Globus pallidus (tissue), 1 donor: ENCODE results near the gene PLEKHA6.
A peak's percentile ranks its signal among the peaks of the same experiment; 100 is the strongest.
"Not testable (repeated sequence)": the region's sequence is repeated elsewhere in the genome, so short reads cannot be mapped to it uniquely, and the experiment has no call there.

ENCODE experiments used
- DNase-seq: peaks from one replicate; pipeline ENCODE4 v3.0.0-alpha.2; 2015; ENCODE audit warnings: low spot score

PLEKHA6 gene

GRCh38 chr1:204338360-204338759, 21.4 kb downstream of the PLEKHA6 start:
- DNase-seq: no peak

DNA sequence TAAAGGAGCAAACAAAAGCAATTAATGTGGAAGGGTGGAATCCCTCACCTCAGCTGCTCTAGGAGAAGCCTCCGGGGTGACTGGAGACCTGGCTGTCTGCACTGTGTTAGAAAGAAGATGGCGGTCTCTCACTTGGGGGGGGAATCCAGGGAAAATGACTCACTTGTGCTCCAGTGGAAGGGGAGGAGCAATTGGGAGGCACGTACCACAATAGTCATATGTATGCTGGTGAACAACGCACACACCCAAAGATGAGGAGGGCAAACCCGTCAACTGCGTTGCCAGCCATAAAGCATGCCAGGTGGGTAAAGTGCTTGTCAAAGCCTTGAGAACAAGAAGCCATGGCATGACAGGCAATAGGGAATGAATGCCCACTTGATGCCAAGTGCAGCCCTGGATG, 22.1 kb downstream of the PLEKHA6 start:
- no peak for DNase-seq

- DNase-seq: no peak
Measured at GRCh38 chr1:204337036-204337429, 22.7 kb downstream of the PLEKHA6 start.

- no peak for DNase-seq
Measured at GRCh38 chr1:204336421-204337035, 23.2 kb downstream of the PLEKHA6 start.

DNA sequence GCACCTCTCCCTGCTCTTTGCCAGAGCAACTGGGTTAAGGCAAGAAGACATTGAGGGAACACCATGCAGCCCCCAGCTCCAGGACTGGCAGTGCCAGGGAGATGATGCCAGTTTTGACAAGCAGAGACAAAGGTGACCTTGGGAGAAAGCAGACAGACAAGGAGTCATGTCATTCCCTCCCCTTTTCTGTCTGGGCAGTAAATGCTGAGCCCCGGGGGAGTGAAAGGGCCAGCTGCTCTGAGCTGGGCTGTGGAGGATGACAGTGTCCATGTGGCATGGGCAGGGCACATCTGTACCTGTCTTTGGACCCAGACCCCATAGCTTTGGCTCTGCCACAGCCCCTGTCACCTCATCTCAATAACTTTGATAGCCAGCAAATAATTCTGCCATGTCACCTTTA, 24.2 kb downstream of the PLEKHA6 start:
- no peak for DNase-seq

DNA sequence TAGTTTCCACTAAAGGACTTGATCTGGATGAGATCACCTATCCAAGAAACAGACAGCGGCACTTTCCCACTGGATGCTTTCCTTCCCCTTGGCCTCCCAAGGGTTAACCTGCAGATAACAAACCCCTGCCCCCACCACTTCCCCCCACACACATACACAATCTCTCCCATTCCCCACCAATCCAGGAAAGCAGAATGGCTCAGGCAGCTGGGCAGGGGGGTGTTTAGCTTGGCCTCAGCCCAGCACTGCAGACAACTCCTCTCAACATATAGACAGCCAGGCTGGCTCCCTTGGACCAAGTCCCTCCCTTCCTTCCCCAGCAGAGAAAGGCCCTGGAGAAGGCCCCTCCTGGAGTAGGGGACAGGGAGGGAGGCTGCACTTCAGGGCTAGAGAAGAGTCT, 24.6 kb downstream of the PLEKHA6 start:
- DNase-seq: no peak

- DNase-seq: no peak
Measured at GRCh38 chr1:204334455-204334854, 25.3 kb downstream of the PLEKHA6 start.

GRCh38 chr1:204333427-204333826, 26.3 kb downstream of the PLEKHA6 start:
- no peak for DNase-seq

- DNase-seq: no peak
Measured at GRCh38 chr1:204331847-204332487, 27.8 kb downstream of the PLEKHA6 start.

DNA sequence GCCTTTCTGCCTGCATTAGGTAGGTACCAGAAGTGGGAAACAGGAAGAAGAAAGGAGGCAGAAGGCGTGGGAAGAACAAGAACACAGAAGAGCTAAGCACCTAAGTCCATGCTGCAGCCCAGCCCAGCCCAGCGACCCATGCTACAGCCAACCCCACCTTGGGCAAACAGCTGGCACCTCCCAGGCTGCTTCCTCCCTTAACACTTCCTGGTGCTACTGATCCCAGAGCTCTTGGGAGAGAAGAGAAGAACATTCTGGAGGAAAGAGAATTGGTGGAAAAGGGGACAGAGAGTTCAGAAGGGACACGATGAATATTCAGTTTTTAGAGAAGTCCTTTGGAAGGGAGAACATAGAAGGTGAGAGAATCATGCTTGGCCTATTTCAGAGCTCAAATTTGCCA, 28.5 kb downstream of the PLEKHA6 start:
- DNase-seq: no peak

DNA sequence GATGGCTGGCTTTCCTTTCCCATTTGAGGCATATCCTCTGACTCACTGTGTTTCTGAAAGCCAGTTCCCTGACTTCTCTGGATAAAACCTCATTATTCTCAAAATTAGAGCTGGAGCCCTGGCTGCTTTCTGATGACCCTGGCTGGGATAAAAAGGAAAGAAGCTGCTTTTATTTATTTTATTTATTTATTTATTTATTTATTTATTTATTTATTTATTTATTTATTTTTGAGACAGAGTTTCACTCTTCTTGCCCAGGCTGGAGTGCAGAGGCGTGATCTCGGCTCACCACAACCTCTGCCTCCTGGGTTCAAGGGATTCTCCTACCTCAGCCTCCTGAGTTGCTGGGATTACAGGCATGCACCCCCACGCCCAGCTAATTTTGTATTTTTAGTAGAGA, 31.9 kb downstream of the PLEKHA6 start:
- not testable (repeated sequence) for DNase-seq

GRCh38 chr1:204327359-204327758, 32.4 kb downstream of the PLEKHA6 start:
- DNase-seq: no peak

DNA sequence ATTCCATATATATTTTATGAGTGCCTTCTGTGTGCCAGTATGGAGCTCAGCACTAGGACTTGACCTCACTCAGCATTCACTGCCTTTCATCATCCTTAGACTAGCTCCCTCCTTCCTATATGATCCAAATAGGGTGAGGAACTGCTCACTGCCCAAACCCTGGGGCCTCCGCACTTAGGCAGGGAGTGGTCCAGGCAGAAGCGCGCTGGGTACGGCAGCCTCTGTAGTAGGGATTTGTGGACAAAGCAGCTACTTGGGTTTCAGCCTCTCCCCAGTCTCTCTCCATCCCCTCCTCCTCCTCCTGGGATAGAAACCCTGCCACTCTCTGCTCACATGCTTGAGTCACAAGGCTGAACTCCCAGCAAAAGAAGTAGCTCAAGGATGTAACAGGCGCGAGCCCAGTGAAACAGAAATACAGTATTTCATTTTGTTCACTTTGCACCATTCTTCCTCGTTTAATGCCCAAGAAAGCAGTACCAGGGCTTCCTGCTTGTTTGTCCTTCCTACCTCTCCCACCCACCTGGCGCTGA, 32.9 kb downstream of the PLEKHA6 start:
- peak; percentile 53 for DNase-seq

GRCh38 chr1:204325944-204326343, 33.8 kb downstream of the PLEKHA6 start:
- DNase-seq: peak; percentile 61

- DNase-seq: no peak
Measured at GRCh38 chr1:204323887-204324286, 35.8 kb downstream of the PLEKHA6 start.

DNA sequence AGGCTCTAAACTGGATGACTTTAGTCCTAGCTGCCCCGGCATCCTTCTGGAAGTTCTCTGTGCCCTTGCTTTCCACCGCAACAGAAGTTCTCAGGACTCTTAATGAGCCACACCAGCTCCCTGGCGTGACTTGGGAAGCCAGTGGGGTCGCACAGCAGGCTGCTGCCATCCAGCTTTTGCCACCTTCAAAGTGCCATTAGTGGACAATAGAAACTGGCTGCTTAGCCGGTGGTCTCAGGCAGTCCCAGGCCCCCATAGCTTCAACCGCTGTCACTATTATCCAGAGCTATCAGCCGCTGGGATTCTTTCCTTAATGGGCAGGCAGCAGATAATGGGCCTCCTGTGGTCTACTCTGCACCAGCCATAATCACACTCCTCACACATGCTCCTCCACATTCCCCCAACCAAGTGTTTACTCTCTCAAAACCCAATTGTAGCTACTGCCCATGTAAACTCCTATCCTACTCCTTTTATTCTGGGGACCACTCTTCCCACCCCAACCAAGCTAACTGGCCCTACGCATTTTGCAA, 37.3 kb downstream of the PLEKHA6 start:
- no peak for DNase-seq

DNA sequence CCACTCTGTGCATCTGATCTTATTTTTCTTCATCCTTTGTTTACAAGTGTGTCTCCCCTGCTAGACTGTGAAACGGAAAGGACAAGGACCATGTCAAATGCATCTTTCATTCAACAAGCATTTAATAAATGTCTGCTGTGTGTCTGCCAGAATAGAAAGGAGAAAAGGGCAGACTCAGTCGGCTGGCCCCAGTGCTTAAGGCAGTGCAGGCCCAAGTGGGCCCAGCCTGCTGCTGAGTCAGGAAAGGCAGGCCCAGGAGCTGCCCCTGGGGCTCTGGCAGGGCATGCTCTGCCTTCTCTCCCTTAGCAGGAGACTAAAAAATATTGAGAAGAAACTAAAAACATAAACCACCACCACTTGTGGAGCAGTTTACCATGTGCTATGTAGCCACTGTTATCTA, 38.1 kb downstream of the PLEKHA6 start:
- no peak for DNase-seq

- DNase-seq: no peak
Measured at GRCh38 chr1:204321051-204321450, 38.7 kb downstream of the PLEKHA6 start.

- no peak for DNase-seq
Measured at GRCh38 chr1:204320382-204320804, 39.3 kb downstream of the PLEKHA6 start.

DNA sequence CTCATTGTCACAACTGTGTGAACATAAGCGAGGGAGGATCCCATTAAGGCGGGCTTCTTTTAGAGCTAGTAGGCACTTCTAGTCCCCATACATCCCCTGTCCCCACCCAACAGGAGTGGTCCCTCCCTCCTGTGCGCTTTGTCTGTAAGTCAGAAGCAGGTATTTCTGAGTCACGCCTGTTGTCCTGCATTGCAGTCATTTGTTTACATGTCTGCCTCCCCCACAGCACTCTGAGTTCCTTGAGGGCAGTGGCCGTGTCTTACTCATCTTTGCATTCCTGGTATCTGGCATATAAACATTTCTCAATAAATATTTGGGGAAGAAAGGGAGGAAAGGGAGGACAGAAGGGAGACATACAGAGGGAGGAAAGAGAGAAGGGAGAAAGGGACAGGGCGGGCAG, 40.3 kb downstream of the PLEKHA6 start:
- no peak for DNase-seq

GRCh38 chr1:204319027-204319426, 40.7 kb downstream of the PLEKHA6 start:
- DNase-seq: no peak

DNA sequence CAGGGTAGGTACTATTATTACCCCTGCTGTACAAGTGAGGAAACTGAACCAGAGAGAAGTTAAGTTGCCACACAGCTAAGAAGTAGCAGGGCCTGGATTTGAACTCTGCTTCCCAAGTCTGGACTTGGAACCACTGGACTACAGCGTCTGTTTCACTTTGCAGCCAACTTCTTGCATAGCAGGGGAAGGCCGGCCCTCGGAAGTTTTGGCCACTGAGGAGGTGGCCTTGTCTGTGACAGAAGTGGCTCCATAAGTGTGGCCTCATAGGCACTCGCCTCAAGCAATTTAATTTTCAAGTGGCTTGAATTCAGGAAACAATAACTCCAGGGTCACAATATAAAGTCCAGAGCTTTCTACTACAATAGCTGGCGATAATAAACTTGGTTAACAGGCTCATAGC, 41.4 kb downstream of the PLEKHA6 start:
- no peak for DNase-seq

DNA sequence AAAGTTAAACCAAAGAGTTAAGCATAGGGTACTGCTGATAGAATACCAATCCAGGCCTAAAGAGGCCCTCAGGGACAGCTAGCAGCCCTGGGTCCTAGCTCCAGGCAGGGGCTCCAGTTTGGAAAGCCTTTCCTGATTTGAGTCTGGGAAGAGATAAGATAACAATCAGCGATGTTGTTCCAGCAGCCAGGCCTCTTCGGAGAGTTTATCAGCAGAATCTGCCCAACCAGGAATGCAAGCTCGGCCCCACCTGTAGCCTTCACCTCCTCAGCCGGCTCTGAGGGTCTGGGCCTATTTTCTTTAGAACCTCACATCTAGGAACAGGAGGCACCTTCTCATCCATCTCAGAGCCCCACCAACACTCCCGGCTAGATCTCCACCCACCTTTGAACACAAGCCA, 42.6 kb downstream of the PLEKHA6 start:
- no peak for DNase-seq

GRCh38 chr1:204316164-204316563, 43.6 kb downstream of the PLEKHA6 start:
- DNase-seq: no peak
